GM12891 (cell line): ENCODE data around the gene EWSR1.

Experiments used
- POLR2A ChIP-seq: IDR thresholded peaks from 2 replicates; pipeline ENCODE4 v1.6.1; 2011; ENCODE audit warnings: low read depth, low read length, control low read depth
- POLR2AphosphoS5 ChIP-seq: IDR thresholded peaks from 2 replicates; pipeline ENCODE4 v1.6.1; 2011; ENCODE audit warnings: low read depth, low read length, control low read depth

DNA sequence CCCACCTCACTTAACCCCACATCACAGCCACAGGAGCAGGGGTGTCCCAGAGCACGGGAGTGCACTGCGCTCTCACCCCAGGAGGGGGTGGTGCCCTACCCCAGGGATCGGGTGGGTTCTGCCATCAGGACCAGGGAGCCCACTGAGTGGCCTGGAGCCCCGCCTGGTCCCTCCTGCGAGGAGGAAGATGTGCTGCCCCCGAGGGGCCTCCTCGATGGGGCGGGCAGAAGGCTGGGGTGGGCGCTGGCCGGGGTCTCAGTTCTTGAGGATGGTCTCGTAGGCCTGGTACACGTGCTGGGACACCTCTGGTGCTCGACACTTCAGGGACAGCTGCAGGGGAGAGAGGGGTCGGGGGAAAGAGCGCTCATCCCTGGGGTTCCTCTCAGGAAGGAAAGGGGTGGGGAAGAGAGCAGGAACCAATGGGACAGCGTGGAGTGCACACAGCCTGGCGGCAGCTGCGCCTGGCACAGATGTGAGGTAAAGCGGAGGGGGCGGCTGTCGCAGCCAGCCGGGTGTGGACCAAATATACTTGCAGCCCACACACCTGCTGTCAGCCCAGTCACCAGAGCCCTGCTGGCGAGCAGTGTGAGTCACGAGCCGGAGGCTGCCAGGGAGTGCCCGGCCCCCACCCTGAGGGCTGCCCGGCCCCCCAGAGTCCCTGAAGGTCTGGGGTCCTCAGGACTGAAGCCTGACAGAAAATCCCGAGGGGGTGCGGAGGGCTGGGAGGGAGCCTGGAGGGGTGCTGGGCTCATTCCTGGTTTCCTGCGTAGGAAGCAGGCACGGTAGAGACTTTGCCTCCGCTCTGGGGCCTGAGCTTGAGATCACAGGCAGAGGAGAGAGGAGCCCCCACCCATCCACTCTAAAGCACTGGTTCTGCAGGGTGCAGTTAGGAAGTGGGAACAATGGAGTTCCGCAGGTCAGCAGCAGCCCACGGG, 60.8 kb downstream of the EWSR1 start:
- no peak for TF ChIP-seq POLR2A
- no peak for TF ChIP-seq POLR2AphosphoS5
